K562 (cell line): ENCODE results near the gene ADAM15. TPM values are rescaled to one million over a fixed set of nuclear protein-coding genes. Genes with fewer than 3 reads are reported as not detected.

Experiments used
- ARNT ChIP-seq, 2 experiments: fragments of 450-650 bp; IDR thresholded peaks; 2 replicates each; pipeline ENCODE4 v1.6.1; 2016; ENCODE audit warnings: mild to moderate bottlenecking in 1 of 2
- BRCA1 ChIP-seq, 2 experiments: fragments of 450-650 bp in 1 of 2; sonication (generic) in 1 of 2; formaldehyde crosslinking in 1 of 2; IDR thresholded peaks; 2 replicates each; pipeline versions ENCODE4 v1.5.0 to v1.6.1; 2017 to 2020; ENCODE audit warnings: mild to moderate bottlenecking in 1 of 2, missing genetic modification reagents in 1 of 2
- CBX1 ChIP-seq: sonication (generic); IDR thresholded peaks from 2 replicates; pipeline ENCODE4 v1.6.1; 2016; ENCODE audit warnings: antibody characterized with exemption, low read depth, mild to moderate bottlenecking
- CEBPB ChIP-seq: fragments of 450-650 bp; IDR thresholded peaks from 2 replicates; pipeline ENCODE4 v1.6.1; 2016; ENCODE audit warnings: missing genetic modification characterization, missing compliant biosample characterization
- ELF4 ChIP-seq: fragments of 450-650 bp; formaldehyde crosslinking; IDR thresholded peaks from 2 replicates; pipeline ENCODE4 v1.4.0; 2022; ENCODE audit warnings: missing genetic modification characterization
- ETV5 ChIP-seq: sonication (generic); formaldehyde crosslinking; IDR thresholded peaks from 2 replicates; pipeline ENCODE4 v1.4.0; 2020; ENCODE audit warnings: low read depth, mild to moderate bottlenecking, missing genetic modification reagents
- FOXM1 ChIP-seq, 2 experiments: fragments of 450-650 bp in 1 of 2; sonication (generic) in 1 of 2; formaldehyde crosslinking in 1 of 2; IDR thresholded peaks; 2 replicates each; pipeline versions ENCODE4 v1.6.1 to v1.9.0; 2017 to 2022; ENCODE audit warnings: low read depth in 2 of 2, mild to moderate bottlenecking in 2 of 2, missing genetic modification reagents in 1 of 2, moderate library complexity in 1 of 2
- HMG20A ChIP-seq: fragments of 450-650 bp; formaldehyde crosslinking; conservative IDR thresholded peaks from 2 replicates; pipeline ENCODE4 v1.4.0; 2020; ENCODE audit warnings: mild to moderate bottlenecking, mixed read lengths
- HNRNPL ChIP-seq: fragments of 200-400 bp; formaldehyde crosslinking; IDR thresholded peaks from 2 replicates; pipeline ENCODE4 v1.6.1; 2017; ENCODE audit warnings: low read depth, mild to moderate bottlenecking, low read length
- KDM5B ChIP-seq: fragments of 200-600 bp; sonication (generic); IDR thresholded peaks from 2 replicates; pipeline ENCODE4 v1.6.1; 2012; ENCODE audit warnings: low read depth, mild to moderate bottlenecking, moderate library complexity, low read length, control low read depth, inconsistent platforms; ENCODE audit not compliant: insufficient replicate concordance
- KLF1 ChIP-seq: fragments of 450-650 bp; IDR thresholded peaks from 2 replicates; pipeline ENCODE4 v1.6.1; 2016; ENCODE audit warnings: missing genetic modification characterization, missing compliant biosample characterization
- MCM3 ChIP-seq: fragments of 450-650 bp; IDR thresholded peaks from 2 replicates; pipeline ENCODE4 v1.6.1; 2016
- MNT ChIP-seq, 2 experiments: fragments of 450-650 bp; conservative IDR thresholded peaks; 2 replicates each; pipeline ENCODE4 v1.6.1; 2017; ENCODE audit warnings: mild to moderate bottlenecking in 2 of 2, moderate library complexity in 2 of 2
- NCOA6 ChIP-seq: fragments of 450-650 bp; IDR thresholded peaks from 2 replicates; pipeline ENCODE4 v1.6.1; 2017; ENCODE audit warnings: mild to moderate bottlenecking
- NCOR1 ChIP-seq: fragments of 450-650 bp; IDR thresholded peaks from 2 replicates; pipeline ENCODE4 v1.6.1; 2016; ENCODE audit warnings: mild to moderate bottlenecking, moderate library complexity
- NFYB ChIP-seq: IDR thresholded peaks from 2 replicates; pipeline ENCODE4 v1.6.1; 2011; ENCODE audit warnings: mild to moderate bottlenecking, moderate library complexity; ENCODE audit not compliant: insufficient read length; ENCODE audit errors: extremely low read depth
- PHF8 ChIP-seq: fragments of 200-600 bp; sonication (generic); IDR thresholded peaks from 2 replicates; pipeline ENCODE4 v1.6.1; 2012; ENCODE audit warnings: mixed run types, mild to moderate bottlenecking, inconsistent platforms, low read length, moderate library complexity, borderline replicate concordance
- POLR2A ChIP-seq: fragments of 450-650 bp; conservative IDR thresholded peaks from 2 replicates; pipeline ENCODE4 v1.6.1; 2016
- PTBP1 ChIP-seq: fragments of 200-400 bp; formaldehyde crosslinking; IDR thresholded peaks from 2 replicates; pipeline ENCODE4 v1.6.1; 2017; ENCODE audit warnings: low read depth, low read length
- RFX5 ChIP-seq: IDR thresholded peaks from 2 replicates; pipeline ENCODE4 v1.6.1; 2011; ENCODE audit warnings: low read depth, mild to moderate bottlenecking, improper control_type of control experiment, low read length
- RHOXF2B ChIP-seq: fragments of 250-450 bp; sonication (Bioruptor Pico); conservative IDR thresholded peaks from 2 replicates; pipeline ENCODE4 v1.5.1; 2021
- RUNX1 ChIP-seq: sonication (generic); IDR thresholded peaks from 2 replicates; pipeline ENCODE4 v1.6.1; 2016; ENCODE audit warnings: antibody characterized with exemption, low read depth
- STAT6 ChIP-seq: sonication (generic); formaldehyde crosslinking; IDR thresholded peaks from 2 replicates; pipeline ENCODE4 v1.8.1; 2023; ENCODE audit warnings: mild to moderate bottlenecking, missing genetic modification reagents
- TBP ChIP-seq: optimal IDR thresholded peaks from 2 replicates; pipeline ENCODE3; 2011; ENCODE audit warnings: low read depth, low read length, improper control_type of control experiment
- XRCC5 ChIP-seq: fragments of 200-400 bp; formaldehyde crosslinking; IDR thresholded peaks from 2 replicates; pipeline ENCODE4 v1.6.1; 2017; ENCODE audit warnings: low read depth, mild to moderate bottlenecking, low read length
- ZNF696 ChIP-seq: fragments of 250-450 bp; sonication (Bioruptor Pico); conservative IDR thresholded peaks from 2 replicates; pipeline ENCODE4 v1.4.0; 2020; ENCODE audit warnings: mild to moderate bottlenecking, moderate library complexity
- polyA plus RNA-seq, 8 experiments: library from polyadenylated mRNA; depleted of rRNA in 4 of 8; stranded (reverse) in 5 of 8; unstranded in 3 of 8; fragments of >200 nt; fragmentation: Nextera tagmentation in 2 of 8; fragmentation: Illumina TruSeq in 1 of 8; extraction: Ambion mirVana in 2 of 8; extraction: Trizol in 1 of 8; gene quantifications; 2 replicates each; pipeline versions ENCODE4 v1.2.1 to v1.2.3, GENCODE V29; 2011 to 2014; ENCODE audit warnings: inconsistent platforms in 1 of 8, missing spikeins in 1 of 8
- total RNA-seq, 7 experiments: library from RNA; depleted of rRNA in 6 of 7; stranded (reverse); fragments of >200 nt in 6 of 7; fragmentation: Illumina TruSeq in 2 of 7; extraction: Trizol in 2 of 7; gene quantifications; 2 replicates each; pipeline versions ENCODE4 v1.2.1 to v1.2.3, GENCODE V29; 2011 to 2021; ENCODE audit warnings: low replicate concordance in 1 of 7

The ADAM15 gene
- total and polyA plus RNA-seq, 9 of the 15 experiments (the other 6 are each of a cell fraction or from before 2014, with no cell fraction given): 0.69 to 72.3 (median 32.8) TPM

- TF ChIP-seq RHOXF2B (CRISPR knock-in tag) (no peak), HMG20A (CRISPR knock-in tag) (no peak), ARNT (IDR thresholded peaks at IDR 0.05) (no peak), BRCA1 (IDR thresholded peaks at IDR 0.05) (no peak), BRCA1 (CRISPR knock-in tag; IDR thresholded peaks at IDR 0.05) (no peak), KLF1 (tag) (no peak), RFX5 (no peak), CEBPB (tag) (no peak), MCM3 (no peak), ETV5 (CRISPR knock-in tag) (peak; percentile 49; the same call in 1 of the 2 replicates), NFYB (peak; percentile 4), ELF4 (no peak), NCOA6 (no peak), RUNX1 (no peak), STAT6 (CRISPR knock-in tag) (no peak), MNT (conservative IDR thresholded peaks at IDR 0.05) (peak; percentile 69 to 90), FOXM1 (IDR thresholded peaks at IDR 0.05; ENCODE audit: low read depth) (no peak), FOXM1 (CRISPR knock-in tag; IDR thresholded peaks at IDR 0.05; ENCODE audit: low read depth) (no peak), XRCC5 (peak; percentile 46; the same call in 1 of the 2 replicates), PHF8 (peak; percentile 59; the same call in 1 of the 2 replicates), HNRNPL (no peak), TBP (peak; percentile 49), PTBP1 (no peak), NCOR1 (no peak), ZNF696 (no peak), CBX1 (no peak), POLR2A (peak; percentile 40; the same call in 1 of the 2 replicates), KDM5B (peak; percentile 9)
These were observed 19.8 kb downstream of the ADAM15 start (continued) for GRCh38 chr1:155070721-155071569.
